SK-N-MC (cell line): Measurements from ENCODE around the gene P2RY14.

ENCODE experiments used
- EZH2 ChIP-seq: fragments of 200-600 bp; sonication (generic); IDR thresholded peaks from one replicate; pipeline ENCODE4 v1.6.1; 2017; ENCODE audit warnings: antibody characterized with exemption
- POLR2AphosphoS5 ChIP-seq: IDR thresholded peaks from 2 replicates; pipeline ENCODE4 v1.6.1; 2012; ENCODE audit warnings: mild to moderate bottlenecking, low read depth, low read length, borderline replicate concordance

DNA sequence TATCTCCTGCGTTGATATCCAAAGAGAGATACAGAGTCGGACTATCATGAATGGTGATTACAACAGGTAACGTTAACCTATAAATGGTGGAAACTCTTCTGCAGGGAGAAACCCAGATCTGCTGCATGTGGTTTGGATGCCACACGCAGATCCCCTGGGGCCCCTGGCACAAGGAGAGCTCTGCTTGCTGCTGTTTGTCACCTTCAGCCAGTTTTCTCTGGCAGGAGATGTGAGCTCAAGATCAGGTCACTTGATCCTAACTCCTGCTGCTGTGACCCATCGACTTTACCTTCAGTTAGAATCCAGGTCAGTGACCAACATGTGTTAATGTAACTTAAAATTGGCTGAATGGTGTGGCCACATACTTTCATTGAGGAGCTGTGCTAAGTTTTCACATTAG, 51.5 kb downstream of the P2RY14 start:
- TF ChIP-seq POLR2AphosphoS5 (no peak), EZH2 (no peak)
